Fibroblast of lung (primary cell): ENCODE data around the gene WWC2.

ENCODE experiments used
- CTCF ChIP-seq, 2 donors: IDR thresholded peaks in 1 of 2; conservative IDR thresholded peaks in 1 of 2; 1 replicate in 1 of 2; 2 replicates in 1 of 2; pipeline ENCODE4 v1.5.1; 2011 to 2012; ENCODE audit warnings: low read length in 2 of 2, control low read depth in 1 of 2, inconsistent platforms in 1 of 2, low read depth in 1 of 2, mild to moderate bottlenecking in 1 of 2
- EZH2 ChIP-seq: IDR thresholded peaks from 2 replicates; pipeline ENCODE4 v1.5.1; 2012; ENCODE audit warnings: low read length, control low read depth, mild to moderate bottlenecking; ENCODE audit errors: missing control alignments

- TF ChIP-seq EZH2 (no peak), CTCF (conservative IDR thresholded peaks at IDR 0.05 in 1 of 2, IDR thresholded peaks at IDR 0.05 in 1 of 2; ENCODE audit: low read depth in 1 of 2, low read length in 2 of 2) (no peak)
Observed at GRCh38 chr4:183197140-183197539, 98.1 kb downstream of the WWC2 start.
